SK-N-SH (cell line): Measurements from ENCODE around the gene ZNF277. TPM values are rescaled to one million over a fixed set of nuclear protein-coding genes. Genes with fewer than 3 reads are reported as not detected.

ENCODE experiments used
- CTCF ChIA-PET: fragments of 300-600, 350-600 bp; formaldehyde crosslinking; extraction: SDS; loops from one replicate; lab custom pipeline; 2021; lab: Yijun Ruan, JAX
- POLR2A ChIA-PET: fragments of 350-600 bp; sonication (Branson Sonifier 250); formaldehyde crosslinking; extraction: SDS; loops from one replicate; lab custom pipeline; 2020; ENCODE audit warnings: antibody characterized with exemption, inconsistent platforms; lab: Yijun Ruan, JAX
- DNase-seq: peaks from one replicate; pipeline ENCODE4 v3.0.0; 2012
- H2AFZ ChIP-seq: fragments of 200-600 bp; sonication (generic); 2 replicates; pipeline ENCODE4 v1.8.1; 2016; ENCODE audit warnings: antibody characterized with exemption, mild to moderate bottlenecking, low read depth
- H3F3A ChIP-seq: fragments of 200-600 bp; sonication (generic); replicated peaks from 2 replicates; pipeline ENCODE3; 2016; ENCODE audit warnings: antibody characterized with exemption, mild to moderate bottlenecking; ENCODE audit not compliant: insufficient read depth
- H3K27ac ChIP-seq, 2 experiments: fragments of 200-500 bp in 1 of 2; fragments of 200-600 bp in 1 of 2; sonication (Bioruptor generic) in 1 of 2; sonication (generic), shearing (Covaris generic) in 1 of 2; 2 replicates each; pipeline versions ENCODE4 v1.5.1 to v1.6.1; 2014 to 2016; ENCODE audit warnings: low read depth in 2 of 2, inconsistent platforms in 1 of 2, low read length in 1 of 2, mild to moderate bottlenecking in 1 of 2, mixed read lengths in 1 of 2
- H3K27me3 ChIP-seq: fragments of 200-600 bp; sonication (generic), shearing (Covaris generic); 2 replicates; pipeline ENCODE4 v1.6.1; 2016; ENCODE audit warnings: mixed run types; ENCODE audit not compliant: insufficient read depth
- H3K36me3 ChIP-seq, 2 experiments: fragments of 200-500 bp in 1 of 2; fragments of 200-600 bp in 1 of 2; sonication (Bioruptor generic) in 1 of 2; sonication (generic) in 1 of 2; replicated peaks in 1 of 2; 2 replicates each; pipeline versions ENCODE3 to v1.5.1; 2014 to 2016; ENCODE audit warnings: low read length in 1 of 2, mild to moderate bottlenecking in 1 of 2; ENCODE audit not compliant: insufficient read depth in 2 of 2, control insufficient read depth in 1 of 2
- H3K4me1 ChIP-seq, 2 experiments: fragments of 200-500 bp in 1 of 2; fragments of 200-600 bp in 1 of 2; sonication (Bioruptor generic) in 1 of 2; sonication (generic), shearing (Covaris generic) in 1 of 2; 2 replicates each; pipeline versions ENCODE4 v1.5.1 to v1.6.1; 2014 to 2016; ENCODE audit warnings: low read depth in 1 of 2, low read length in 1 of 2, mixed run types in 1 of 2; ENCODE audit not compliant: insufficient read depth in 2 of 2, control insufficient read depth in 1 of 2
- H3K4me2 ChIP-seq: fragments of 200-600 bp; sonication (generic), shearing (Covaris generic); 2 replicates; pipeline ENCODE4 v1.6.1; 2017; ENCODE audit warnings: mixed run types
- H3K4me3 ChIP-seq, 2 experiments: fragments of 200-500 bp in 1 of 2; fragments of 200-600 bp in 1 of 2; sonication (Bioruptor generic) in 1 of 2; sonication (generic), shearing (Covaris generic) in 1 of 2; 2 replicates each; pipeline versions ENCODE4 v1.5.1 to v1.8.1; 2014 to 2016; ENCODE audit warnings: low read depth in 2 of 2, inconsistent platforms in 1 of 2, low read length in 1 of 2, mild to moderate bottlenecking in 1 of 2, mixed read lengths in 1 of 2, moderate library complexity in 1 of 2
- H3K79me2 ChIP-seq: fragments of 200-600 bp; sonication (generic); 2 replicates; pipeline ENCODE4 v1.8.1; 2017; ENCODE audit warnings: mild to moderate bottlenecking; ENCODE audit not compliant: insufficient read depth
- H3K9ac ChIP-seq: fragments of 200-600 bp; sonication (generic); 2 replicates; pipeline ENCODE4 v1.6.1; 2017; ENCODE audit warnings: mixed run types
- H3K9me2 ChIP-seq: fragments of 200-600 bp; sonication (generic); 2 replicates; pipeline ENCODE4 v1.6.1; 2017; ENCODE audit warnings: mixed run types
- H3K9me3 ChIP-seq: fragments of 200-600 bp; sonication (generic); 2 replicates; pipeline ENCODE4 v1.6.1; 2017; ENCODE audit warnings: mixed run types, mild to moderate bottlenecking, moderate library complexity
- H4K20me1 ChIP-seq: fragments of 200-600 bp; sonication (generic); 2 replicates; pipeline ENCODE4 v1.6.1; 2017; ENCODE audit warnings: mild to moderate bottlenecking, mixed run types; ENCODE audit not compliant: insufficient read depth
- CHD2 ChIP-seq: fragments of 150-350 bp; IDR thresholded peaks from 2 replicates; pipeline ENCODE4 v1.6.1; 2018; ENCODE audit warnings: low read length; ENCODE audit not compliant: partially characterized antibody
- ELF1 ChIP-seq: IDR thresholded peaks from 2 replicates; pipeline ENCODE4 v1.4.0; 2012
- EP300 ChIP-seq, 2 experiments: IDR thresholded peaks; 2 replicates each; pipeline versions ENCODE4 v1.4.0 to v1.6.1; 2012; ENCODE audit warnings: borderline replicate concordance in 1 of 2, low read depth in 1 of 2, low read length in 1 of 2
- FOSL2 ChIP-seq: IDR thresholded peaks from 2 replicates; pipeline ENCODE4 v1.4.0; 2012; ENCODE audit warnings: low read depth, mild to moderate bottlenecking, moderate library complexity, borderline replicate concordance
- FOXM1 ChIP-seq: IDR thresholded peaks from 2 replicates; pipeline ENCODE4 v1.4.0; 2012; ENCODE audit warnings: low read depth, mild to moderate bottlenecking
- GATA2 ChIP-seq: sonication (generic); formaldehyde crosslinking; IDR thresholded peaks from 2 replicates; pipeline ENCODE4 v1.5.0; 2020; ENCODE audit warnings: mild to moderate bottlenecking, missing genetic modification reagents
- JUND ChIP-seq: IDR thresholded peaks from 2 replicates; pipeline ENCODE4 v1.4.0; 2012
- MEF2A ChIP-seq: IDR thresholded peaks from 2 replicates; pipeline ENCODE4 v1.4.0; 2012; ENCODE audit warnings: low read depth, borderline replicate concordance
- PBX3 ChIP-seq: IDR thresholded peaks from 2 replicates; pipeline ENCODE4; 2012
- RFX5 ChIP-seq: IDR thresholded peaks from 2 replicates; pipeline ENCODE4 v1.6.1; 2012; ENCODE audit warnings: mild to moderate bottlenecking, improper control_type of control experiment, low read length
- SIN3A ChIP-seq: IDR thresholded peaks from 2 replicates; pipeline ENCODE4 v1.6.1; 2012; ENCODE audit warnings: low read depth, mild to moderate bottlenecking, low read length, moderate library complexity, borderline replicate concordance
- TCF12 ChIP-seq: IDR thresholded peaks from 2 replicates; pipeline ENCODE4 v1.4.0; 2012
- YY1 ChIP-seq: IDR thresholded peaks from 2 replicates; pipeline ENCODE4 v1.4.0; 2012; ENCODE audit warnings: low read depth, mild to moderate bottlenecking
- WGBS: methylation state at CpG from one replicate; pipeline ENCODE4 v1.1.6; 2017; ENCODE audit warnings: low lambda C conversion rate; 5-methylcytosine and 5-hydroxymethylcytosine counted together
- polyA plus RNA-seq, 3 experiments: library from polyadenylated mRNA; depleted of rRNA; stranded (reverse); fragments of >200 nt; gene quantifications; 2 replicates each; pipeline ENCODE4 v1.2.3, GENCODE V29; 2012
- TF ChIP-seq, protein P1 (sequence below): fragments of 150-350 bp; IDR thresholded peaks from 2 replicates; pipeline ENCODE4 v1.6.1; 2017; ENCODE audit warnings: antibody characterized with exemption, low read length, low read depth, borderline replicate concordance
- TF ChIP-seq, protein P2 (sequence below): fragments of 200-600 bp; sonication (generic); IDR thresholded peaks from 2 replicates; pipeline ENCODE4 v1.6.1; 2017; ENCODE audit warnings: antibody characterized with exemption, mild to moderate bottlenecking, moderate library complexity

Gene ZNF277
- polyA plus RNA-seq, 1 of the 3 experiments (the other 2 are of a cell fraction) = 11.5 TPM

GRCh38 chr7:112377593-112377992, 171.1 kb downstream of the ZNF277 start:
- H3K4me3 ChIP-seq = no peak overlapping the region
- H3K36me3 ChIP-seq = no peaks in the 10 kb centered on the region
- TF ChIP-seq FOSL2 = no peak
- TF ChIP-seq RFX5 = no peak
- TF ChIP-seq GATA2 (CRISPR knock-in tag) = no peak
- no peak for TF ChIP-seq ELF1
- no peak for TF ChIP-seq PBX3
- no peak for TF ChIP-seq SIN3A
- TF ChIP-seq, protein P1, sequence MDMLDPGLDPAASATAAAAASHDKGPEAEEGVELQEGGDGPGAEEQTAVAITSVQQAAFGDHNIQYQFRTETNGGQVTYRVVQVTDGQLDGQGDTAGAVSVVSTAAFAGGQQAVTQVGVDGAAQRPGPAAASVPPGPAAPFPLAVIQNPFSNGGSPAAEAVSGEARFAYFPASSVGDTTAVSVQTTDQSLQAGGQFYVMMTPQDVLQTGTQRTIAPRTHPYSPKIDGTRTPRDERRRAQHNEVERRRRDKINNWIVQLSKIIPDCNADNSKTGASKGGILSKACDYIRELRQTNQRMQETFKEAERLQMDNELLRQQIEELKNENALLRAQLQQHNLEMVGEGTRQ = no peak
- TF ChIP-seq FOXM1 = no peak
- TF ChIP-seq JUND = no peak
- no peak for TF ChIP-seq YY1
- no peak for TF ChIP-seq CHD2
- TF ChIP-seq, protein P2, sequence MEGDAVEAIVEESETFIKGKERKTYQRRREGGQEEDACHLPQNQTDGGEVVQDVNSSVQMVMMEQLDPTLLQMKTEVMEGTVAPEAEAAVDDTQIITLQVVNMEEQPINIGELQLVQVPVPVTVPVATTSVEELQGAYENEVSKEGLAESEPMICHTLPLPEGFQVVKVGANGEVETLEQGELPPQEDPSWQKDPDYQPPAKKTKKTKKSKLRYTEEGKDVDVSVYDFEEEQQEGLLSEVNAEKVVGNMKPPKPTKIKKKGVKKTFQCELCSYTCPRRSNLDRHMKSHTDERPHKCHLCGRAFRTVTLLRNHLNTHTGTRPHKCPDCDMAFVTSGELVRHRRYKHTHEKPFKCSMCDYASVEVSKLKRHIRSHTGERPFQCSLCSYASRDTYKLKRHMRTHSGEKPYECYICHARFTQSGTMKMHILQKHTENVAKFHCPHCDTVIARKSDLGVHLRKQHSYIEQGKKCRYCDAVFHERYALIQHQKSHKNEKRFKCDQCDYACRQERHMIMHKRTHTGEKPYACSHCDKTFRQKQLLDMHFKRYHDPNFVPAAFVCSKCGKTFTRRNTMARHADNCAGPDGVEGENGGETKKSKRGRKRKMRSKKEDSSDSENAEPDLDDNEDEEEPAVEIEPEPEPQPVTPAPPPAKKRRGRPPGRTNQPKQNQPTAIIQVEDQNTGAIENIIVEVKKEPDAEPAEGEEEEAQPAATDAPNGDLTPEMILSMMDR = no peak
- no peaks in the 10 kb centered on the region for H3K9me3 ChIP-seq
- no peaks in the 10 kb centered on the region for H4K20me1 ChIP-seq
- no peak overlapping the region for H3K4me2 ChIP-seq
- no peaks in the 10 kb centered on the region for H3K9me2 ChIP-seq
- 94% methylated on average over 1 of the region's 1 CpG for WGBS
- ChIA-PET CTCF (interaction anchor here (0.6 kb wide), 1 partner anchor 636 kb away, joined by 5 read pairs; no protein-coding TSS in a partner anchor), POLR2A (no interaction called here)
- H2AFZ ChIP-seq = no peak overlapping the region
- no peaks in the 10 kb centered on the region for H3K4me1 ChIP-seq
- H3F3A ChIP-seq = no peaks in the 10 kb centered on the region
- H3K9ac ChIP-seq = no peak overlapping the region
- DNase-seq = no peak
- no peaks in the 10 kb centered on the region for H3K79me2 ChIP-seq
- no peak overlapping the region for H3K27ac ChIP-seq
- H3K27me3 ChIP-seq = no peaks in the 10 kb centered on the region; the same call in 1 of the 2 replicates

DNA sequence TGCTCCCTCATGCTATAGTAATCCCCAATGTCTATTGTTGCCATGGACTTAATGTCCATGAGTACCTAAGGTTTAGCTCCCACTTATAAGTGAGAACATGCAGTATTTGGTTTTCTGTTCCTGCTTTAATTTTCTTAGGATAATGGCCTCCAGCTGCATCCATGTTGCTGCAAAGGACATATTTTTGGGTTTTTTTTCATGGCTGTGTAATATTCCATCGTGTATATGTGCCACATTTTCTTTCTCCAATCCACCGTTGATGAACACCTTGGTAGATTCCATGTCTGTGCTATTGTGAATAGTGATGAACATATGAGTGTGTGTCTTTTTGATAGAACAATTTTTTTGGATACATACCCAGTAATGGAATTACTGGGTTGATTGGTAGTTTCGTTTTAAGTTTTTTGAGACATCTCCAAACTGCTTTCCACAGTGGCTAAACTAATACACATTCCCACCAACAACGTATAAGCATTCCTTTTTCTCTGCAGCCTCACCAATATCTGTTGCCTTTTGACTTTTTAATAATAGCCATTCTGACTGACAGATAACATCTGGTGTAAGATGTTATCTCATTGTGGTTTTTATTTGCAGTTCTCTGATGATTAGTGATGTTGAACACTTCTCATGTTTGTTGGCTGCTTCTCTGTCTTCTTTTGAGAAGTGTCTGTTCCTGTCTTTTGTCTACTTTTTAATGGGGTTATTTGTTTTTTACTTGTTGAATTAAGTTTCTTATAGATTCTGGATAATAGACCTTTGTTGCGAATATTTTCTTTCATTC, 175.0 kb downstream of the ZNF277 start:
- no peak for DNase-seq
- H3K27me3 ChIP-seq = no peaks in the 10 kb centered on the region
- WGBS = 62% methylated on average over 5 of the region's 5 CpGs
- no peak overlapping the region for H3K9ac ChIP-seq
- H3K4me1 ChIP-seq = no peaks in the 10 kb centered on the region
- no peaks in the 10 kb centered on the region for H3F3A ChIP-seq
- CTCF ChIA-PET = interaction anchor here (1.0 kb wide), 1 partner anchor 640 kb away, joined by 3 read pairs; no protein-coding TSS in a partner anchor
- no peaks in the 10 kb centered on the region for H3K36me3 ChIP-seq
- H3K4me3 ChIP-seq = no peak overlapping the region
- H3K27ac ChIP-seq = no peak overlapping the region
- H3K79me2 ChIP-seq = no peaks in the 10 kb centered on the region
- no peak overlapping the region for H3K4me2 ChIP-seq
- no peaks in the 10 kb centered on the region for H3K9me2 ChIP-seq
- no peak overlapping the region for H2AFZ ChIP-seq
- POLR2A ChIA-PET = no interaction called here
- TF ChIP-seq TCF12 (peak; percentile 83), EP300 (IDR thresholded peaks at IDR 0.05; ENCODE audit: borderline replicate concordance in 1 of 2, low read depth in 1 of 2, low read length in 1 of 2) (0 out of 4 replicates have a peak, but pooled peaks of 1 of the 2 experiments have one; percentile 10), MEF2A (no peak), PBX3 (peak; percentile 51; the same call in 1 of the 2 replicates)
- H4K20me1 ChIP-seq = no peaks in the 10 kb centered on the region
- H3K9me3 ChIP-seq = no peaks in the 10 kb centered on the region
